A549 (cell line): ENCODE results near the gene TRABD2B.

Experiments used
- CTCF ChIP-seq: fragments of >200 bp; sonication (Bioruptor Twin); formaldehyde crosslinking; IDR thresholded peaks from 3 replicates; pipeline ENCODE4 v1.5.1; 2016
- JUN ChIP-seq, 2 experiments: fragments of >200 bp; sonication (Bioruptor Twin); formaldehyde crosslinking; IDR thresholded peaks; 2 replicates in 1 of 2; 3 replicates in 1 of 2; pipeline ENCODE4 v1.6.1; 2016 to 2017
- JUNB ChIP-seq: fragments of >200 bp; sonication (Bioruptor Twin); formaldehyde crosslinking; IDR thresholded peaks from 2 replicates; pipeline ENCODE4 v1.6.1; 2016
- PHF8 ChIP-seq: fragments of 200-600 bp; sonication (generic); IDR thresholded peaks from 2 replicates; pipeline ENCODE4 v1.6.1; 2016; ENCODE audit warnings: low read depth, mild to moderate bottlenecking, antibody characterized with exemption, moderate library complexity, borderline replicate concordance
- POLR2A ChIP-seq: IDR thresholded peaks from 2 replicates; pipeline ENCODE4 v1.6.1; 2012; ENCODE audit warnings: mild to moderate bottlenecking, low read length
- RFX5 ChIP-seq: fragments of 450-650 bp; IDR thresholded peaks from 2 replicates; pipeline ENCODE4 v1.7.1; 2014; ENCODE audit warnings: antibody characterized with exemption, mild to moderate bottlenecking, moderate library complexity
- TF ChIP-seq, protein P1 (sequence below): fragments of >200 bp; sonication (Bioruptor Twin); formaldehyde crosslinking; IDR thresholded peaks from 2 replicates; pipeline ENCODE4 v1.6.1; 2016
- TF ChIP-seq, protein P2 (sequence below): IDR thresholded peaks from 2 replicates; pipeline ENCODE4 v1.6.1; 2012

- TF ChIP-seq JUNB: no peak
- TF ChIP-seq, protein P1, sequence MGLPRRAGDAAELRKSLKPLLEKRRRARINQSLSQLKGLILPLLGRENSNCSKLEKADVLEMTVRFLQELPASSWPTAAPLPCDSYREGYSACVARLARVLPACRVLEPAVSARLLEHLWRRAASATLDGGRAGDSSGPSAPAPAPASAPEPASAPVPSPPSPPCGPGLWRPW: no peak
- no peak for TF ChIP-seq CTCF
- TF ChIP-seq JUN (IDR thresholded peaks at IDR 0.05): no peak
- TF ChIP-seq, protein P2, sequence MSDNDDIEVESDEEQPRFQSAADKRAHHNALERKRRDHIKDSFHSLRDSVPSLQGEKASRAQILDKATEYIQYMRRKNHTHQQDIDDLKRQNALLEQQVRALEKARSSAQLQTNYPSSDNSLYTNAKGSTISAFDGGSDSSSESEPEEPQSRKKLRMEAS: no peak
- TF ChIP-seq POLR2A: no peak
- TF ChIP-seq RFX5: no peak
- no peak for TF ChIP-seq PHF8
Observed at GRCh38 chr1:47852006-47852718, 145.0 kb downstream of the TRABD2B start.
